Body of pancreas (tissue), 4 donors: ENCODE results near the gene ADNP.

Experiments used
- CTCF ChIP-seq, 7 experiments: fragments of 450-650 bp in 4 of 7; fragments of 200-600 bp in 3 of 7; sonication (generic) in 3 of 7; IDR thresholded peaks; one replicate each; pipeline ENCODE4 v1.5.1; 2016 to 2019; ENCODE audit warnings: antibody characterized with exemption in 7 of 7
- POLR2A ChIP-seq, 3 donors: fragments of 450-650 bp; IDR thresholded peaks; one replicate each; pipeline ENCODE4 v1.6.1; 2016; ENCODE audit warnings: antibody characterized with exemption in 3 of 3, mild to moderate bottlenecking in 2 of 3

- TF ChIP-seq CTCF (IDR thresholded peaks at IDR 0.05) (no peak), POLR2A (IDR thresholded peaks at IDR 0.05) (no peak)
Observed at GRCh38 chr20:50933589-50933988, 2.4 kb upstream of the ADNP start.
